Ovary (tissue), 9 donors: Measurements from ENCODE around the gene HOXB1. TPM values are rescaled to one million over a fixed set of nuclear protein-coding genes. Genes with fewer than 3 reads are reported as not detected.

Experiments used
- DNase-seq, 5 donors: peaks; one replicate each; pipeline ENCODE4 v3.0.0-alpha.2; 2019 to 2020
- H3K27ac ChIP-seq, 2 donors: fragments of 200-600 bp; one replicate each; pipeline versions ENCODE4 v1.5.1 to v1.8.0; 2019 to 2022
- H3K27me3 ChIP-seq: fragments of 200-600 bp; one replicate; pipeline ENCODE4 v1.8.0; 2022
- H3K36me3 ChIP-seq: fragments of 200-600 bp; sonication (generic); one replicate; pipeline ENCODE4 v1.5.1; 2019
- H3K4me1 ChIP-seq: one replicate; pipeline ENCODE4 v1.8.1; 2013; ENCODE audit warnings: mild to moderate bottlenecking, moderate library complexity; ENCODE audit not compliant: insufficient read depth
- H3K4me3 ChIP-seq: fragments of 200-600 bp; sonication (generic); one replicate; pipeline ENCODE4 v1.5.1; 2017
- H3K9me3 ChIP-seq, 2 donors: fragments of 200-600 bp in 1 of 2; sonication (generic) in 1 of 2; one replicate each; pipeline versions ENCODE4 v1.5.1 to v1.8.1; 2013 to 2019; ENCODE audit warnings: mild to moderate bottlenecking in 1 of 2, moderate library complexity in 1 of 2
- EP300 ChIP-seq: sonication (generic); formaldehyde crosslinking; IDR thresholded peaks from one replicate; pipeline ENCODE4 v1.6.1; 2017; ENCODE audit warnings: antibody characterized with exemption
- POLR2A ChIP-seq: fragments of 450-650 bp; IDR thresholded peaks from one replicate; pipeline ENCODE4 v1.6.1; 2017; ENCODE audit warnings: antibody characterized with exemption, mild to moderate bottlenecking, moderate library complexity
- WGBS, 3 donors: extraction: QIAGEN DNeasy Blood & Tissue Kit in 1 of 3; methylation state at CpG; one replicate each; pipeline versions ENCODE4 v1.1.5 to v1.1.7; 2013 to 2017; 5-methylcytosine and 5-hydroxymethylcytosine counted together
- intact Hi-C, 4 donors: fragments of 100-400 bp; cut with DNase I; formaldehyde crosslinking; loops; one replicate each; pipeline versions ENCODE4 v1.11.0 to v1.15.1; 2022 to 2023
- polyA plus RNA-seq, 2 donors: library from polyadenylated mRNA; stranded (reverse); fragments of 200-250 nt in 1 of 2; fragments of 350-450 nt in 1 of 2; fragmentation: Illumina TruSeq in 1 of 2; extraction: RNeasy Lipid Tissue Mini Kit (QIAGEN cat#74804) in 1 of 2; gene quantifications; one replicate each; pipeline ENCODE4 v1.2.3, GENCODE V29; 2013 to 2014
- total RNA-seq, 7 donors: library from RNA; depleted of rRNA in 2 of 7; stranded (reverse); fragments of >200 nt in 2 of 7; fragmentation: NEBNext Ultra II Directional in 3 of 7; extraction: Animal tissue kit (Norgen Biotek cat#: 25700) in 3 of 7; gene quantifications; one replicate each; pipeline versions ENCODE4 v1.1.0 to v1.2.4, GENCODE V29; 2016 to 2023
- TF ChIP-seq, protein P1 (sequence below), 3 donors: fragments of 450-650 bp in 2 of 3; fragments of 200-600 bp in 1 of 3; IDR thresholded peaks; one replicate each; pipeline versions ENCODE4 v1.5.1 to v1.8.0; 2016 to 2022; ENCODE audit warnings: antibody characterized with exemption in 3 of 3, mild to moderate bottlenecking in 1 of 3
- donor health status: DM: no; HTN: no; CAD: no; lungs with moderate emphysema.
- donor health status: DM: no; HTN: no; CAD: no.
- donor health status: Bipolar disorder and iron deficiency.
- donor health status: DM: yes; HTN: yes; CAD: no.
- donor health status: DM: no; HTN: no; CAD: no.
- donor health status: DM: yes; HTN: yes; CAD: no.

Gene HOXB1
- total and polyA plus RNA-seq, 9 donors, result not detected

DNA sequence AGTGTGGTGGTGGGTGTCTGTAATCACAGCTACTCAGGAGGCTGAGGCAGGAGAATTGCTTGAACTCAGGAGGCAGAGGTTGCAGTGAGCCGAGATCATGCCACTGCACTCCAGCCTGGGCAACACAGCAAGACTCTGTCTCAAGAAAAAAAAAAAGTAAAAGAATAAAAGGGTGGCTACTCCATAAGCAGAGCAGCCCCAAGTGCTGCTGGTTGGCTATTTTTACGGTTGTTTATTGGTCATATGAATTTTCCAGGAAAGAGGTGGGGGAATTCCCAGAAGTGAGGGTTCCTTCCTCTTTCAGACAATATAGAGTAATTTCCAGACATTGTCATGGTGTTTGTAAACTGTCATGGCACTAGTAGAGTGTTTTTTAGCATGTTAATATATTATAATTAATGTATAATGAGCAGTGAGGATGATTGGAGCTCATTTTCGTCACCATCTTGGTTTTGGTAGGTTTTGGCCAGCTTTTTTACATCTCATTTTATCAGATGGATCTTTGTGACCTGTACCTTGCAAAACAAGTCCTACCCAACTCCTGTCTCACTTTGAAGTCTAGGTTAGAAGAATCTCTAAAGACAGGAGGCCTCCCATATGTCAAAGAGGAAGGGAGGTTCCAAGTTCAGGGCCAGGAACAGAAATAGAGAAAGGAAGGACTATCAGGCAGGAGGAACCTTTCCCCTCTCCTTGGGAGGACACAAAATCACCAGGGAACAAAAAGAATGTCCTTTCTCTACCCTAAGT is 39.1 kb downstream of the HOXB1 start:
- H3K27ac ChIP-seq, result no peak overlapping the region
- WGBS, 3 donors, result 78 to 87% (median 83%) methylated on average over 3 of the region's 3 CpGs
- peaks cover 0 to 4% of the 10 kb centered on the region in 2 donors for H3K9me3 ChIP-seq
- no peak for DNase-seq
- peaks cover 3% of the 10 kb centered on the region for H3K4me1 ChIP-seq
- no peaks in the 10 kb centered on the region for H3K36me3 ChIP-seq
- no peak overlapping the region for H3K4me3 ChIP-seq
- intact Hi-C loops, result no loop called here
- no peaks in the 10 kb centered on the region for H3K27me3 ChIP-seq
- TF ChIP-seq POLR2A (no peak), EP300 (no peak)
- TF ChIP-seq, protein P1, sequence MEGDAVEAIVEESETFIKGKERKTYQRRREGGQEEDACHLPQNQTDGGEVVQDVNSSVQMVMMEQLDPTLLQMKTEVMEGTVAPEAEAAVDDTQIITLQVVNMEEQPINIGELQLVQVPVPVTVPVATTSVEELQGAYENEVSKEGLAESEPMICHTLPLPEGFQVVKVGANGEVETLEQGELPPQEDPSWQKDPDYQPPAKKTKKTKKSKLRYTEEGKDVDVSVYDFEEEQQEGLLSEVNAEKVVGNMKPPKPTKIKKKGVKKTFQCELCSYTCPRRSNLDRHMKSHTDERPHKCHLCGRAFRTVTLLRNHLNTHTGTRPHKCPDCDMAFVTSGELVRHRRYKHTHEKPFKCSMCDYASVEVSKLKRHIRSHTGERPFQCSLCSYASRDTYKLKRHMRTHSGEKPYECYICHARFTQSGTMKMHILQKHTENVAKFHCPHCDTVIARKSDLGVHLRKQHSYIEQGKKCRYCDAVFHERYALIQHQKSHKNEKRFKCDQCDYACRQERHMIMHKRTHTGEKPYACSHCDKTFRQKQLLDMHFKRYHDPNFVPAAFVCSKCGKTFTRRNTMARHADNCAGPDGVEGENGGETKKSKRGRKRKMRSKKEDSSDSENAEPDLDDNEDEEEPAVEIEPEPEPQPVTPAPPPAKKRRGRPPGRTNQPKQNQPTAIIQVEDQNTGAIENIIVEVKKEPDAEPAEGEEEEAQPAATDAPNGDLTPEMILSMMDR (IDR thresholded peaks at IDR 0.05), result no peak

DNA sequence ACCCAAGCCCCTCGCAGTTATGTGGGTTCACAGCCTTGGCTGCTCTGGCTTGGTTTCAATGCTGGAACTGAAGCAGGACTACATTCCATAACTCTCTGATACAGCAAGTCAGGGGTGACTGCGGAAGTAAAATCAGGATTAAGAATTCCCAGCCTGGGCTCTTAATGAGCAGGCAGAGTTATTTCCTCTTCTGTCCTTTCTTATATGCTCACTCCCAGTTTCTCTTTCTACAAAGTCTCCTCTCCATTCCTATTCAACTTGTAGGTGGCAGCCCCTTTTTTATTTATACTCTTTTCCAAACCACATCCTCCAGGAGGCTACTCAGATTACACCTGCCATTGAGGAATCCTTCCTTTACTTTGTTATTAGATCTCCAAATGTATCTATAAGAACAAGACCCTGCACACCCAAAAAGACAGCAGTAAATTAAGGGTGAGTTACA is 40.3 kb downstream of the HOXB1 start:
- H3K4me3 ChIP-seq, result no peak overlapping the region
- 27 to 39% (median 27%) methylated on average over 2 of the region's 2 CpGs for WGBS, 3 donors
- peaks cover 3% of the 10 kb centered on the region for H3K4me1 ChIP-seq
- intact Hi-C loops, result no loop called here
- no peak for DNase-seq
- no peaks in the 10 kb centered on the region for H3K36me3 ChIP-seq
- no peaks in the 10 kb centered on the region for H3K27me3 ChIP-seq
- no peak overlapping the region for H3K27ac ChIP-seq
- H3K9me3 ChIP-seq, result peaks cover 0 to 4% of the 10 kb centered on the region in 2 donors
- TF ChIP-seq, protein P1 (IDR thresholded peaks at IDR 0.05), result no peak
- TF ChIP-seq EP300 (no peak), POLR2A (no peak)

DNA sequence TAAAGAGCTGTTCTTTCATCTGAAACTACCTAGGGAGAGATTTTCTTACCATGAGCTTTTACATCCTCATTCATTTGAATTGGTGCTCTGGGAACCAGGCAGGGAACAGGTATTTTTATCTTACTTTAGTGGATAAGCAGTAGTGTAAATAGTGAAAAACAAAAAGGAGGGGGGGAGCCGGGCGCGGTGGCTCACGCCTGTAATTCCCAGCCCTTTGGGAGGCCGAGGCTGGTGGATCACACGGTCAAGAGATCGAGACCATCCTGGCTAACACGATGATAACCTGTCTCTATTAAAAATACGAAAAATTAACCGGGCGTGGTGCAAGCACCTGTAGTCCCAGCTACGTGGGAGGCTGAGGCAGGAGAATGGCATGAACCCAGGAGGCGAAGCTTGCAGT is 41.0 kb downstream of the HOXB1 start:
- H3K9me3 ChIP-seq, result peaks cover 0 to 4% of the 10 kb centered on the region in 2 donors
- no peak overlapping the region for H3K27ac ChIP-seq
- no peak for TF ChIP-seq POLR2A
- no peak for TF ChIP-seq EP300
- TF ChIP-seq, protein P1 (IDR thresholded peaks at IDR 0.05), result no peak
- 75 to 89% (median 78%) methylated on average over 13 of the region's 13 CpGs for WGBS, 3 donors
- no peaks in the 10 kb centered on the region for H3K27me3 ChIP-seq
- no peaks in the 10 kb centered on the region for H3K36me3 ChIP-seq
- intact Hi-C loops, result no loop called here
- no peak overlapping the region for H3K4me3 ChIP-seq
- DNase-seq, result no peak
- H3K4me1 ChIP-seq, result peaks cover 3% of the 10 kb centered on the region

DNA sequence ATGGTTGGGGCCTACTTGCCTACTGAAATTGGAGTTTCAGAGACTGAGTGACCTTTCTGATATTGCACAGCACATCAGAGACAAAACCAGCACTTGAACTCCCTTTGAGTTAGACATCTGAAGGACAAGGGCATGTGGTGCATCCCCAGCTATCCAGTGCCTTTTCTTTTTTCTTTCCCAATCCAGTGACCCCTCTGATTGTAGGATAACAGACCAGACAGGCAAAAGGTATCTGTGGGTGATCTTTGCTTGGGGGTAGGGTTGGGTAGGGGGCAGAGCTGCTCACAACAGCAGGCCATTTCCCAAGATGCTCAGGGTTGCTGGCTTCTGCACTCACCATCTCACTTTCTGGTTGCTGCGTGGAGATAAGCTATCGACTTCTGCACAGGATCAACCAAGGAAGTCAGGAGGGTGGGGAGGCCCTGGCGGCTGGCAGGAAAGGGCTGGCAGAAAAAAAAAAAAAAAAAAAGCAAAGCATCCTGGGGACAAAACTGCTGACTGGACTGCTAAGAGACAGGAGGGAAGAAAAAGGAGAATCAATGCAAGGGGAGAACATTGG is 42.2 kb downstream of the HOXB1 start:
- no peaks in the 10 kb centered on the region for H3K36me3 ChIP-seq
- no peaks in the 10 kb centered on the region for H3K9me3 ChIP-seq
- no peaks in the 10 kb centered on the region for H3K27me3 ChIP-seq
- H3K27ac ChIP-seq, result no peak overlapping the region
- 49 to 69% (median 53%) methylated on average over 3 of the region's 3 CpGs for WGBS, 3 donors
- H3K4me1 ChIP-seq, result peaks cover 3% of the 10 kb centered on the region
- intact Hi-C loops, result no loop called here
- no peak for TF ChIP-seq EP300
- TF ChIP-seq, protein P1 (IDR thresholded peaks at IDR 0.05), result no peak
- no peak for TF ChIP-seq POLR2A
- DNase-seq, result no peak
- H3K4me3 ChIP-seq, result no peak overlapping the region
